MM.1S (cell line): ENCODE results near the gene MFNG.

Experiments used
- DNase-seq: peaks from one replicate; pipeline ENCODE4 v3.0.0-alpha.2; 2015
- H2AFZ ChIP-seq: fragments of 300-600 bp; sonication (generic); 2 replicates; pipeline ENCODE4 v1.6.0; 2016; ENCODE audit warnings: antibody characterized with exemption, low read length
- H3F3A ChIP-seq: fragments of 300-600 bp; sonication (generic); 2 replicates; pipeline ENCODE4 v1.6.1; 2016; ENCODE audit warnings: mild to moderate bottlenecking, antibody characterized with exemption, low read length, moderate library complexity, mixed read lengths; ENCODE audit not compliant: insufficient read depth
- H3K27ac ChIP-seq: fragments of 300-600 bp; sonication (generic); 2 replicates; pipeline ENCODE4 v1.5.1; 2016; ENCODE audit warnings: mild to moderate bottlenecking, low read length
- H3K27me3 ChIP-seq: fragments of 300-600 bp; sonication (generic); replicated peaks from 2 replicates; pipeline ENCODE4 v1.6.0; 2016; ENCODE audit warnings: low read length; ENCODE audit not compliant: insufficient read depth
- H3K36me3 ChIP-seq: fragments of 300-600 bp; sonication (generic); replicated peaks from 2 replicates; pipeline ENCODE4 v1.6.1; 2016; ENCODE audit warnings: mild to moderate bottlenecking, low read length, mixed read lengths; ENCODE audit not compliant: insufficient read depth
- H3K4me1 ChIP-seq: fragments of 300-600 bp; sonication (generic); 2 replicates; pipeline ENCODE4 v1.6.1; 2016; ENCODE audit warnings: low read length, mixed read lengths
- H3K4me2 ChIP-seq: fragments of 300-600 bp; sonication (generic); 2 replicates; pipeline ENCODE4 v1.6.0; 2016; ENCODE audit warnings: low read depth, low read length
- H3K4me3 ChIP-seq: fragments of 300-600 bp; sonication (generic); 2 replicates; pipeline ENCODE4 v1.5.1; 2016; ENCODE audit warnings: low read length, mixed read lengths
- H3K79me2 ChIP-seq: fragments of 300-600 bp; sonication (generic); 2 replicates; pipeline ENCODE4 v1.6.1; 2016; ENCODE audit warnings: mixed run types, low read length, mixed read lengths
- H3K9ac ChIP-seq: fragments of 300-600 bp; sonication (generic); 2 replicates; pipeline ENCODE4 v1.6.1; 2016; ENCODE audit warnings: low read length, mixed read lengths
- H3K9me2 ChIP-seq: fragments of 300-600 bp; sonication (generic); replicated peaks from 2 replicates; pipeline ENCODE4 v1.6.1; 2016; ENCODE audit warnings: mild to moderate bottlenecking, low read length, mixed read lengths; ENCODE audit not compliant: insufficient read depth
- H3K9me3 ChIP-seq: fragments of 300-600 bp; sonication (generic); replicated peaks from 2 replicates; pipeline ENCODE4 v1.6.1; 2016; ENCODE audit warnings: mild to moderate bottlenecking, low read length, mixed read lengths; ENCODE audit not compliant: insufficient read depth
- H4K20me1 ChIP-seq: fragments of 300-600 bp; sonication (generic); 2 replicates; pipeline ENCODE4 v1.6.1; 2016; ENCODE audit warnings: mild to moderate bottlenecking, low read length, moderate library complexity, mixed read lengths; ENCODE audit not compliant: insufficient read depth
- CTCF ChIP-seq: fragments of 300-600 bp; sonication (generic); IDR thresholded peaks from 2 replicates; pipeline ENCODE4 v1.5.1; 2016; ENCODE audit warnings: antibody characterized with exemption, low read length, mixed read lengths
- EZH2 ChIP-seq: fragments of 300-600 bp; sonication (generic); optimal IDR thresholded peaks from 2 replicates; pipeline ENCODE3; 2017; ENCODE audit warnings: low read depth, mild to moderate bottlenecking, antibody characterized with exemption, low read length, mixed read lengths
- EZH2phosphoT487 ChIP-seq: fragments of 300-600 bp; sonication (generic); IDR thresholded peaks from 2 replicates; pipeline ENCODE4 v1.6.1; 2018; ENCODE audit warnings: antibody characterized with exemption, low read length

MFNG gene

DNA sequence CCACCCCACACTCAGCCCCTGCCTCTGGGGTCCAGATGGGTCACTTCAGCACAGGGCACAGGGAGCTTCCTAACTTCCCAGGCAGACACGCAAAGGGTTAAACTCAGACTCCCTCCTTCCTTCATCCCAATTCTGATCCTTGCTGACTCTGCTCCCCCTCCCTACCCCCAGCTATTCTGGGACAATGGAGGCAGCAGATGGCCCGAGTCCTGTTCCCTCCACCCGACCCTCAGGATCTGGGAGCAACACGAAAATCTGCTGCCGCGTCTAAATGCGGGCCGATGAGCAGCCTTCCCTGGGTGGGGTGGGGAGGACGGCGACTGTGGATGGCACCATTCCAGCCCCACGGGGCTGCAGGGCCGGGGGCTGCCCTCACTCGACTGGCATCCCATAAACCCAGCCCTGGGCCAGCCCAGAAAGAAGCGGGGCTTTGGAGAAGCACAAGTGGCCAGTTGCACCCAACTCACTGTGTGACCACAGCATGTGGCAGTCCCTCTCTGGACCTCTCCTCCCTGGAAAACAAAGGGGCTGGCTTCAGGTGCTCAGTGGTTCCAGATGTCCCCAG is 18.7 kb downstream of the MFNG start:
- Histone ChIP-seq H3K79me2 (no peaks in the 10 kb centered on the region), H3K27ac (no peak overlapping the region), H3K9me3 (no peaks in the 10 kb centered on the region), H4K20me1 (no peaks in the 10 kb centered on the region), H3K9ac (no peak overlapping the region), H3K4me2 (no peak overlapping the region), H3F3A (0 out of 2 replicates have a peak, but pooled peaks cover 4% of the 10 kb centered on the region), H2AFZ (no peak overlapping the region), H3K27me3 (no peaks in the 10 kb centered on the region), H3K4me1 (no peaks in the 10 kb centered on the region), H3K4me3 (no peak overlapping the region), H3K9me2 (no peaks in the 10 kb centered on the region), H3K36me3 (no peaks in the 10 kb centered on the region)
- TF ChIP-seq CTCF (no peak), EZH2 (no peak)
- no peak for DNase-seq

- no peak for DNase-seq
- no peak overlapping the region for H3K27ac ChIP-seq
- H3K9me3 ChIP-seq = no peaks in the 10 kb centered on the region
- no peaks in the 10 kb centered on the region for H3K9me2 ChIP-seq
- no peaks in the 10 kb centered on the region for H3K79me2 ChIP-seq
- H4K20me1 ChIP-seq = no peaks in the 10 kb centered on the region
- H3K4me3 ChIP-seq = no peak overlapping the region
- no peak overlapping the region for H2AFZ ChIP-seq
- H3K36me3 ChIP-seq = no peaks in the 10 kb centered on the region
- 0 out of 2 replicates have a peak, but pooled peaks cover 4% of the 10 kb centered on the region for H3F3A ChIP-seq
- no peaks in the 10 kb centered on the region for H3K27me3 ChIP-seq
- H3K4me2 ChIP-seq = no peak overlapping the region
- no peak for TF ChIP-seq CTCF
- TF ChIP-seq EZH2 = no peak
- TF ChIP-seq EZH2phosphoT487 = no peak
- H3K4me1 ChIP-seq = no peaks in the 10 kb centered on the region
- no peak overlapping the region for H3K9ac ChIP-seq
Measured at GRCh38 chr22:37464181-37464580, 22.0 kb downstream of the MFNG start.

- DNase-seq = no peak
- Histone ChIP-seq H4K20me1 (no peaks in the 10 kb centered on the region), H3K4me3 (no peak overlapping the region), H3K79me2 (no peaks in the 10 kb centered on the region), H3K9ac (no peak overlapping the region), H3F3A (0 out of 2 replicates have a peak, but pooled peaks cover 4% of the 10 kb centered on the region), H3K27ac (no peak overlapping the region), H3K36me3 (no peaks in the 10 kb centered on the region), H2AFZ (no peak overlapping the region), H3K27me3 (no peaks in the 10 kb centered on the region), H3K4me2 (no peak overlapping the region), H3K9me2 (no peaks in the 10 kb centered on the region), H3K9me3 (no peaks in the 10 kb centered on the region), H3K4me1 (no peaks in the 10 kb centered on the region)
- TF ChIP-seq EZH2 (no peak), CTCF (no peak), EZH2phosphoT487 (no peak)
Measured at GRCh38 chr22:37462983-37463382, 23.2 kb downstream of the MFNG start.
